NCI-H460 (cell line): ENCODE measurements around the gene SYNE1. TPM values are rescaled to one million over a fixed set of nuclear protein-coding genes. Genes with fewer than 3 reads are reported as not detected.
"Not testable (repeated sequence)": the region's sequence is repeated elsewhere in the genome, so short reads cannot be mapped to it uniquely, and the experiment has no call there.

ENCODE experiments used
- DNase-seq: peaks from one replicate; pipeline ENCODE4 v3.0.0-alpha.2; 2016; ENCODE audit warnings: low read depth; ENCODE audit errors: extremely low read depth
- total RNA-seq: library from RNA; depleted of rRNA; stranded (reverse); fragments of >200 nt; shearing (Covaris generic); gene quantifications from 2 replicates; pipeline ENCODE4 v1.2.3, GENCODE V29; 2014

The SYNE1 gene
- total RNA-seq, 1 experiment from 2014 or later = 34.3 TPM

DNA sequence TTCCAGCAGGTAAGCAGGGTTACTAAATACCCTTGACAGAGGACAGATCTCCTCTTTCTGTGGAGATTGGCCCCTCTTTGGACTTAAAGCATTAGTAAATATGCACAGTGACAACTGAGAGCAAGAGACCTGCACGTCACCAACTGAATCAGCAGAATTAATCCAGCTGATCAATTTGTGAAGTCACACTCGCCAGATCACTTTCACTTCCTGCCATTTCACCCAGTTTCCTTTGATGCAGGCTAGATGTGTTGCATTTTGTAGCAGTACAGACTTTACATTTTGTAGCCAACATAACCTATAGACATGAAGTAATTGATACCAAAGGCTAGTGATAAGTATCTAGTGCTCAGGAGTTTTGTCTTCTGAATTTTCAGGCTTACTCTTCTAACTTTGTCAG, 11.9 kb downstream of the SYNE1 start:
- no peak for DNase-seq

DNA sequence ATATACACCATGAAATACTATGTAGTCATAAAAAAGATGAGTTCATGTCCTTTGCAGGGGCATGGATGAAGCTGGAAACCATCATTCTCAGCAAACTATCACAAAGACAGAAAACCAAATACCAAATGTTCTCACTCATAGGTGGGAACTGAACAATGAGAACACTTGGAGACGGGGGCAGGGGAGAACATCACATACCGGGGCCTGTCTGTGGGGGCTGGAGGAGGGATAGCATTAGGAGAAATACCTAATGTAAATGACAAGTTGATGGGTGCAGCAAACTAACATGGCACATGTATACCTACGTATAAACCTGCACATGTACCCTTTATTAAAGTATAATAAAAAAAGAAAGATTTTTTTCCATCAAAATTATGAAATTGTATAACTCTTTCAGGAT, 22.4 kb downstream of the SYNE1 start:
- DNase-seq = not testable (repeated sequence)

DNA sequence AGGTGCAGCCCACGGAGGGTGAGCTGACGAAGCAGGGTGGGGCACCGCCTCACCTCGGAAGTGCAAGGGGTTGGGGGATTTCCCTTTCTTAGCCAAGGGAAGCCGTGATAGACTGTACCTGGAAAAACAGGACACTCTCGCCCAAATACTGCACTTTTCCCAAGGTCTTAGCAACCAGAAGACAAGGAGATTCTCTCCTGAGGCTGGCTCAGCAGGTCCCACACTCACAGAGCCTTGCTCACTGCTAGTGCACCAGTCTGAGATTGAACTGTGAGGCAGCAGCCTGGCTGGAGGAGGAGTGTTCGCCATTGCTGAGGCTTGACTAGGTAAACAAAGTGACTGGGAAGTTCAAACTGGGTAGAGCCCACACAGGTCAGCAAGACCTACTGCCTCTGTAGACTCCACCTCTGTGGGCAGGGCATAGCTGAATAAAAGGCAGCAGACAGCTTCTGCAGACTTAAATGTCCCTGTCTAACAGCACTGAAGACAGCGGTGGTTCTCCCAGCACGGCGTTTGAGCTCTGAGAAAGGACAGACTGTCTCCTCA, 28.0 kb downstream of the SYNE1 start:
- DNase-seq = no peak

DNA sequence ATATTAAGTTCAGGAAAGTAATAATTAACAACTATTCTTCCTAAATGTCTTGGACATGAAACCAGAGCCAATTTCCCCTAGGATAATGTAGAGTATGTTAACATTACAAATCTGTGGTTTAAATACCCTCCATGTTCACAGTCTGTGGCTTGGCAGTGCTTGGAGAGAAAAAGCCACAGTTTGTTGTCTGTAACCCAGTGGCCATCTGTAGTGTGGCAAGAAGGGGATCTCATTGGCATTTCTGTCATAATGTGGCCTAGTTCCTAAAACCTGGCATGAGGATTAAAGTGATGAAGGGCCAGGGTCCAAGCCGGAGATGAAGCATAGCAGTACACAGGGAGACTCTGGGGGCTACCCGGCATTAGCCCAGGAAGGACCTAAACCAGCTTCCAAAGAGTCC, 31.2 kb downstream of the SYNE1 start:
- DNase-seq = no peak

DNA sequence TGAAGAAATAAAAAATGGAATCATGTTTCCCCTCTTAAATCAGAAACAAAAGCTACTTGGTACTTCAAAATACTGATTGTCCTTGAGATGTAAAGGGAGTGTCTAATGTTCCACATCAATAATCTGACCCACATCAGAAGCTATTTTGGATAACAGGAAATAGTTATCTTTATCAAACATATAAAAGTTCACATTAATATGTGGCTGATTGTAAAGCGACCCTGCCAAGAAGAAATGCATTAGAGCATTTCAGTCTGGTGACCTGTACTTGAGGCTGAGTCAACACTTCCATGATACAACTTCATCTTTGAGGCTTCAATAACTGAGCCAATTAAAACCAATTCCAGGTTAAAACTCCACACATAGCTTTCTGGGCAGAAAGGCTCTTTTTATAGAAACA, 31.8 kb downstream of the SYNE1 start:
- DNase-seq = no peak

DNA sequence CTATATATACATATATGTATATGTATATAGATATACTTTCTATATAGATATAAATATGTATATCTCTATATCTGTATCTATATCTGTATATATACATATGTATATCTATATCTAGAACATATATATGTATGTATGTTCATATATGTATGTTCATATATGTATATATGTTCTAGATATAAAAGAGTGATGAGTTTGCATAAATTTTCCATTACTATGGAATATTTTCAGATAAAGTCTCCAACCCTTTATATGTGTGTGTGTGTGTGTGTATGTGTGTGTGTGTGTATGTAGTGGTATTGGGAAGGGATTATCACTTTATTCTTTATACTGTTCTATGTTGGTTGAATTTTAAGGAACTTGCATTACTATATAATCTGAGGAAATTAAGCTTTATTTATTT, 33.3 kb downstream of the SYNE1 start:
- DNase-seq = no peak

DNA sequence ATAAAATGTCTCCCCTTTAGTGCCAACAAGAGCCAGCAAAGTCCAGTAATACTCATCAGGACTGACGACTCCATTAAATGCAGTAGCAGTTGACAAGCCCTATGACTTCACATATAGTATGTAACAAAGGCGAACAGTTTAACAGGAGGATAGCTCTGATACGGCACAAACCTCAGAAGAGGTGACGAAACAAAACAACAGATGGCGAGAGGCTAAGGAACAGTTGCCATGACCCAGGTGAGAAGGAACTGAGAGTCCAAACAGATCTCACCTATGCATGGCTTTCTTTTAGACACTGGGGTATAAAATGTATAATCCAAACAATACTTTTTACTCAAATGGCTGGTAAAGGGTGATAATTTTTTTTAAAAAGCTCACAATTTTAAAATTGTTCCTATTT, 37.1 kb downstream of the SYNE1 start:
- DNase-seq = no peak

DNA sequence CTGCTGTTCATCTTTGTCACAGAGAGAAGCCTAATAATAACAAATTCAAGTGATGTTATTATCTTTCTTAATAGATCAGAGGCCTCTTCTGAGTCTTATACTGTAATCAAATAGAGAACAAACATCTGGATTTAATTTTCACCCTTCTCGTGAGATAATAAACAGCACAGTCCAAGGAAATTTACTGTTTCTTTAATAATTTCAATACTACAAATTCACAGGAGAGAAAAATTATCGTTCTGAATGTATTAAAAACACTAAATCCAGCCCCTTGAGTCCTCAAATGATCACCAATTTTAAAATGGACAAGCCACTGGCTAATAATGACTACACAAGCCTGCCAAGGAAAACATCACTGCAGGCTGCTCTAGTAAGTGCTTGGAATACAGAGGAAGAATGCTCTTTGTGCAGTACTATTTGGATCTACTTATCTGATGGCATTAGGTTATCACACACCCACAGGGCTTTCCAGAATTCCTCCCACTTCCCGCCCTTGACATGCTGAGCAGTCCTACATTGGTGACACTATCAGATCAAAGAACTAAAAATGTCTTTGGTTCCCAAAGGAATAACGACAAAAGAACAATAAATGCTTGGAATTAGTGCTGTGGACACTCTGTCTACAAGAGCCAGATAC, 38.1 kb downstream of the SYNE1 start:
- no peak for DNase-seq

DNA sequence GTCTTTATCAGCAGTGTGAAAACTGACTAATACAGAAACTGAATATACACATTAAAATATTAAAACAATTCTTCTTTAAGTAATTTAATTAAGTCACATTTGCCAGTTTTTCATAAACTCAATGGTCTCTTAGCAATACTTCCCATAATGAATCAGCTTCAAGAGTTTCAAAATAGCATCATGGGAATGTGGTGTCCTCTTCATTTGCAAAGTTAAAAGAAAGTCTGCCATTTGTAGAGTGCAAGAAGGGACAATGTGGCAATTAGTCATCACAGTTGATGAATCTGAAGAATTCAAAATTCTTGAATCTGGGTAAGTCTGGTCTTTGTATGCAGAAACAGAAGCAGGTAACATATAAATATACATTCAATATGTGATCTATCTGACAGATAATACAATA, 38.7 kb downstream of the SYNE1 start:
- DNase-seq = no peak

DNA sequence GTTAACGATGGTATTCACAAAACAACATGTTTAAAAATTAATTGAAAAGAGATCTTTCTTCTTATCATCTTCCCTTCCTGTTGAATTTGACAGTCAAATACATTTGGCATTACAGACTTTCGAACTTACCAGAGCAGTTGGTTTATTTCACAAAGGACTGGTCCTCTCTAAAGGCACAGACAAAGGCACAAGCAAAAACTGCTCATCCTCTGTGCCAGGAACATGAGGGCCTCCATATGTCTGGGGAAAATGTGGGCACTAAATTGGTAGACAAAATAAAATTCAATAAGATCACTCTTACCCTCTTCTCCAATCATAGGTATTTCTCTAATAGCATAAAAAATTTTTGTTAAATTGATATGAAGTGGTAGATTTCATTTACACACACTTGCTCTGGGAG, 40.4 kb downstream of the SYNE1 start:
- DNase-seq = no peak

DNA sequence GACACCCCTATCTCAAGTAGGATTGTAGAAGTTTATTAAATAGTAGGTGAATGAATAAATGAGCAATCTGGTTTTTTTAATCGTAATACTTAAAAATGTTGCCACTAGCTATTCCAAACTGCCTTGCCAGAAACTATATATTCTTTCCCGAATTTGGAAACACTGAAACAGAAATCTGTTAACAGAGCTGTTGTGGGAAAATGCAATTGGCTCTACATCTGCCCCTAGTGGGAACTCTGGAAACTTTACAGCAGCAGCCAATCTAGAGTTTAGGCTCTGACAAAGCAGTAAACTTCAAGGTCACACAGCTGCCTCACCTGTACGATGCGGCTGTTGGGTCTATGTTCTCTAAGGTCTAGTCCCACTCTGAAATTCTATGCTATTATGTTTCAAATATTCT, 41.7 kb downstream of the SYNE1 start:
- DNase-seq = no peak

DNA sequence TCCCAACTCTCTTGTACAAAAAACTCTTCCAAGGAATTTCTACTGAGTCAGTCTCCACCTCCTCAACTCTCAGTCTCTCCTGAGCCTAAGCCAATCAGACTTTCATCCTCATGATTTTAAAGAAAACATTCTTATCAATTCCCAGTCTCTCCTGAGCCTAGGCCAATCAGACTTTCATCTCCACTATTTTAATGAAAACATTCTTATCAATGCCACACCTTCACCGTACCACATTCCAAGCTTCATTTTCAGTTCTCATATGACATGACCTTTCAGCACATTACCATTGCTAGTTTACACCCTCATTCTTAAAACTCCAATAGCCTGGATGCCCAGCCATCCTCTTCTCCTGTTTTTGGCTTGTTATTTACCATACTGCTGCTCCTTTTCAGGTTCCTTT, 42.5 kb downstream of the SYNE1 start:
- DNase-seq = no peak

DNA sequence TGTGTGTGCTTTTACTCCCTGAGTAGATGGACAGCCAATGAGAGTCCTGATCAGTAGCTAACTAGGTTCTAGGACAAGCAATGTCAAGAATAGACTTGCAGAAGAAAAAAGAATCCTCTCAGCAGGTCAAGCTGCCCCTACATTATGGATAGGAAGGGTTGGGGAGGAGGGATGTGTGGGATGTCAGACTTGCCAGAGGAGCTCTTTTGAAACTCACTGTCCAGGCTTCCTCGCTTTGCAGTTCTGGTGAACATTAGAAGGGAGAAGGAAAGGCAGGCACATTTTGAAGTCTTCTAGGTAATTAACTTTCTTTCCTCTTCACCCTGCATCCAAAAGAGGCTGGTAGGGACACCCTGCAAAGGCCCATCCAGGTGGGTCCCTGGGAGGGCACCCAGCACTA, 48.7 kb downstream of the SYNE1 start:
- no peak for DNase-seq

DNA sequence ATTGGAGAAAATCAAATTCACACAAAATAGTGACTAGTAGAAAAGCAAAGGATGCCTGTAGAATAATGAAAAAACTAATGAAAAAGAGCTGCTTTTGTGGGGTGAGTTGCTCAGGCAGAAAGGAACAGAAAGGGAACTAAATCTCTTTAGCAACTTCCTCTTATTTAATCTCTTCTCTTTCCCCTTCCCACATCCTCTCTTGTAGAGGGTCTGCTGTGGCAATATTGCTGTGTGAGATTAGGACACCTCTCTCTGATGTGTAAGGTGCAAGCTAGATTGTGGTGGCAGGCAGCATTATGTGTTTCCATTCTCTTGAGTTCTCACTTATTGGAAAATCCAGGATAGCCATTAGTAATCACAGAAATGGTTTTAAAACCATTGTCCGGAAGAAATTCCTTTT, 49.7 kb downstream of the SYNE1 start:
- no peak for DNase-seq

DNA sequence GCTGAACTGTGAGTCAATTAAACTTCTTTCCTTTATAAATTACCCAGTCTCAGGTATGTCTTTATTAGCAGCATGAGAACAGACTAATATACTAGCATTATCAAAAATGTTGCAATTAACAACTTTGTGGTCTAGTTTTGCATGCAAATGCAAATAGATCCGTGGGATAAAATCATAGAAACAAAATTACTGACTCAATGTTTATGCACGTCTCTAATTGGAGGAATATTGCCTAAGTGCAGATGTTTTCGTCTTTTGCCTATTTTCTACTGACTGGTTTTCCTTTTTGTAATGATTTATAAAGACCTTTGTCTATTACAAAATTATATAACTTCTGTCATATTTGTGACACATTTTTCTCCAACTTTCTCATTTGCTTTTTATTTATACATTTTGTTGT, 51.9 kb downstream of the SYNE1 start:
- DNase-seq = no peak

DNA sequence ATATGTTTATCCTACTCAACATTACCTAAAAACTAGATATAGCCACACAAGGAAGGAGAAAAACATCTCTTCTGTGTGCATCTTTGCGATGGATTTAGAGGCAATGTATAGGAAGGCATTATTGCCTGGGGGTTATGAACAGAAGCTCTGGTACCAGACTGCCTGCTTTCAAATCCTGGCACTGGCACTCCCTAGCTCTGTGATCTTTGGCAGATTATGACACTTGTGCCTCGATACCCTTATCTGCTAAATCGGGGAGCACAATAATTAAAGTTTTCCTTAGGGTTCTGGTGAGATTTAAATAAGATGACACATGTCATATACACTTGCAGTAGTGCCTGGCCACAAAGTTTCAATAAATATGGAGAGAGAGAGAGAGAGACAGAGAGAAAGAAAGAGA, 53.3 kb downstream of the SYNE1 start:
- no peak for DNase-seq

DNA sequence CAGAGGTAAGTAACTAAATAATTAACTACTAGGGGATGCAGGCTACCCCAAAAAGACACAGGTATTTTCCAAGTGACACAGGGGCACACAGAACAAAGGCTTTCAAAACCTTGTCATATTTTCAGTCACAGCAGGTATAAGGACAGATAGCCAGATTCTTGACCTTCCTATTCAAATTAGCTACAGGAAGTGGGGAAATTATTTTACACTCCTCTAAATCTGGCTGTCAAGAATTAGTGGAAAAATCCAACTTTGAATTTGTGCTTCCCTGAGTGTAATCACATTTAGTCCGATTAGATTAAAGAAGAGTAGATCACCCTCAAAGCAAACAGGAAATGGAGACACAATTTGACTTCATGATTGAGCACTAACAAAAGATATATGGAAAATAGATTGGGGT, 60.6 kb downstream of the SYNE1 start:
- no peak for DNase-seq

DNA sequence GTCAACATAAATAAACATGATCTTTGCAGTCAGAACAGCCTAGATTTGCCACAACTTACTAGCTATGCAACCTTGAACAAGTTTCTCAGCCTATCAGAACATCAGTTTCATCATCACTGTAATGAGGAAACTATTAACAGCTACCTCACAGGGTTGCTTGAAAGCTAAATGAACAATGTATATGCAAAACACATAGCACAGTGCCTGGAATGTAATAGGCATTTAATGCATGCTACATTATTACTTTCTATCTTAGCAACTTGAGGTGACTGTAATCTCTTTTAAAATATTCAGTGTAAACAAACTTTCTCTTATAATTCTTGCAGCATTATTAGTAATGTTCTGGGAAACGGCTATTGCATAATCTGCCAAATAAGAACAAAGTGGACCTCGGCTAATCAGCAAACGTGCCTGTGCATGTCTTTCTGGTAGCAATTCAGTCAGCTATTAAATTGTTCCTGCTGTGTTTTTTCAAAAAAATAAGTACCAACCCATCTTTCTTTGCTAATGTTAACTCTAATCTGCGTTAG, 61.5 kb downstream of the SYNE1 start:
- no peak for DNase-seq

DNA sequence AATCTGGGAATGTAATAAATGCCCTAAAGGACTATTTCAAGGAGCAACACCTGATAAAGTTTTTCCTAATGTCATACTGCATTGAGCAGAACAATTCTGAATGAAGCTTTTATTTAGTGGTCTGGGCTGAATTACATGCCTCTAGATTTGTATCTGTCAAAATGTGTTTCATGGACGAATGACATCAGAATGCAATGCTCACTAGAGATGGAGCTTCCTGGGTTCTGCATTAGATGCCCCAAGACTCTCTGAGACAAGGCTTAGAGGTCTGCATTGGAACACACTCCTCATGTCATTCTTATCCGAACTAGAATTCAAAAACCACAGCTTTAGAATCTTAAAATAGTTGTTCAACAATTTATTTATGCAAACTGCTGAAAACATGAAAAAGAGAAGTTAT, 62.0 kb downstream of the SYNE1 start:
- DNase-seq = no peak

DNA sequence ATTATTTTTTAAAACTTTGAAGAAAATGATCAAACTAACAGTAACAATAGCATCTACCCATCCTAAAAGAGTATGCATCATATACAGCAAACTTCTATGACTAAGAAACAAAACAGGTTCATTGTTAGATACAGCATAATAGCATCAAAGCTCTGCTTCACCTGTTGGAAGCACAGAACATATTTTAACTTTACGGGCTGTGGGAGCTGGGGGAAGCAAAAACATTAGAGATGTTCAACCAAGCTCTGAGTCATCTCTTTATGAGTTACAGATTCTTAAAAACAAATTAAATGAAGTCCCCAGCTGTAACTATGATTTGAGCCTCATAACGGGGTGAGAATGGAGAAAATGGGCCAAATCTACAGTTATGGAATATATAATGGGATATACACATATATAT, 63.4 kb downstream of the SYNE1 start:
- no peak for DNase-seq

DNA sequence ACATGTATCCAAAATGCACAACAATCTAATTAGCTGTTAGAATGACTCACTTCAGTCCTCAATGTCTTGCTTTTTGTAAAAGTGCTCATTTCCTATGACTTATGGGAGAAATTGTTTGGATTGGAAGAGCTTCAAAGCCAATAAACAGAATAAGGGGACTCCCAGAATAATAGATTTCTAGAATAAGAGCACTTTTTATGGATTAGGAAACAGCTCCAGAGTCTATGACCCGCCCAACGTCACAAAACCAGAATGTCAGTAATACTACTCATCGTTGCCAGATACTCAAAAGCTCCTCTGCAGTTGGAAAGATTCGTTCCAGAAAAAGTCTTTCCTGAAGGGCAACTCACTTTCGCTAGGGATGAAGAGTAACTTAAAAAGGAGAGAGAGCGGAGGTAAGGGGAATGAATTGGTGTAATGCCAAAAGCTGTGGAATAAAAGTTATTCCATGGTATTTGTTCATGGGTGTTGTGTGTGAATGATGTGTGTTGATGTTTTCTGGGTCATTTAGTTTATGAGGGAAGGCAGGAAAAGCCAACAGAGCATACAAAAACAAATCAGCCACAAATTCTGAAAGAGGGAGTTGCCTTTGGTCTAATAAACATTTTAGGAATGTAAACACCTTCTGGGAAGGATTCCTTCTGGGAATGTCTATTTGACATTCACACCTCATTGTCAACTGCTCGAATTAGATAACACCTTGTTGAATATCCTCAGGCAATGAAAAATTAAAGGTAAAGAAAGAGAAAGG, 64.6 kb downstream of the SYNE1 start:
- no peak for DNase-seq

DNA sequence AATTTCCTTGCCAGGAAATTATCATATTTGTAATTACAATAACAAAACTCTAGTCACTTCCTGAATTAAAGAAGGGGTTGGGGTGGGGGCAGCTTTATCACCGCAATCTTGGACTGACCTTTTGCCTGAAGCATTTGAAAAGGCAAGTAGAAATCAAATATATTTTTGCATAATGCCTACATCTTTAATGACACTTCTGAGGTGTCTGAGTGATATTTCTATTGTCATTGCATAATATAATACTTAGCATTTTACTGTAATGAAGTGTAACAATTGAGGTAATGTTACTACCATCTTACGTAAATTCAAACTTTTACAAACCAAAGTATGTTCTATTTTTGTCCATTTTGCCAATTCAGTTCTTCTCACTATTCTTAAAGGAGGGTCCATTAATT, 65.2 kb downstream of the SYNE1 start:
- no peak for DNase-seq
